HepG2 (cell line): ENCODE results near the gene LAMTOR1. TPM values are rescaled to one million over a fixed set of nuclear protein-coding genes. Genes with fewer than 3 reads are reported as not detected.

ENCODE experiments used
- ATAC-seq: fragments of 200-7000 bp; cut with Tn5 transposase; 3 replicates; pipeline ENCODE4 v1.9.1; 2020; ENCODE audit warnings: mild to moderate bottlenecking, moderate library complexity
- BruUV-seq: library from RNA; stranded (reverse); fragments of 400-500 nt; replicated peaks from 2 replicates; lab custom pipeline; 2021; lab: Mats Ljungman, UMichigan
- CTCF ChIA-PET: fragments of 300-600 bp; formaldehyde crosslinking; extraction: SDS; loops from one replicate; lab custom pipeline; 2021; ENCODE audit warnings: low total read pairs, inconsistent platforms, low intra/inter-chr PET ratio; lab: Yijun Ruan, JAX
- POLR2A ChIA-PET: fragments of 350-600 bp; sonication (Branson Sonifier 250); formaldehyde crosslinking; loops from one replicate; lab custom pipeline; 2020; ENCODE audit warnings: antibody characterized with exemption, inconsistent platforms; lab: Yijun Ruan, JAX
- DNase-seq: peaks from one replicate; pipeline ENCODE4 v3.0.0-alpha.2; 2015; ENCODE audit warnings: low spot score
- FAIRE-seq: peaks from 3 replicates; lab custom pipeline; 2011; peaks lifted over from hg19 to GRCh38; lab: Jason Lieb, UNC
- H2AFZ ChIP-seq: one replicate; pipeline ENCODE4 v1.6.1; 2011; ENCODE audit warnings: low read length, inconsistent platforms
- H3K27ac ChIP-seq: fragments of 300-600 bp; 3 replicates; pipeline ENCODE4 v1.8.0; 2011; ENCODE audit warnings: mixed run types, mild to moderate bottlenecking, mixed read lengths, low read length, inconsistent platforms; ENCODE audit not compliant: insufficient read depth; ENCODE audit errors: extremely low read length
- H3K27me3 ChIP-seq, 2 experiments: fragments of 200-600 bp in 1 of 2; 2 replicates in 1 of 2; 3 replicates in 1 of 2; pipeline versions ENCODE4 v1.6.0 to v1.8.0; 2011; ENCODE audit warnings: low read length in 2 of 2, mild to moderate bottlenecking in 2 of 2, moderate library complexity in 2 of 2, inconsistent platforms in 1 of 2; ENCODE audit not compliant: insufficient read depth in 2 of 2, control insufficient read depth in 1 of 2
- H3K36me3 ChIP-seq, 2 experiments: fragments of 200-600 bp in 1 of 2; replicated peaks in 1 of 2; 2 replicates in 1 of 2; 3 replicates in 1 of 2; pipeline versions ENCODE4 v1.5.1 to v1.8.0; 2011; ENCODE audit warnings: low read length in 2 of 2, inconsistent platforms in 1 of 2; ENCODE audit not compliant: insufficient read depth in 2 of 2, control insufficient read depth in 1 of 2
- H3K4me1 ChIP-seq: 2 replicates; pipeline ENCODE4 v1.5.1; 2012; ENCODE audit warnings: low read length, inconsistent platforms; ENCODE audit not compliant: insufficient read depth
- H3K4me2 ChIP-seq: 2 replicates; pipeline ENCODE4 v1.6.0; 2011; ENCODE audit warnings: low read depth, low read length, inconsistent platforms
- H3K4me3 ChIP-seq, 3 experiments: fragments of 200-600 bp in 1 of 3; sonication (generic), shearing (Covaris generic) in 1 of 3; replicated peaks in 1 of 3; 2 replicates each; pipeline ENCODE4 v1.5.1; 2011 to 2016; ENCODE audit warnings: low read length in 3 of 3, inconsistent platforms in 2 of 3, low read depth in 2 of 3, mild to moderate bottlenecking in 2 of 3, control low read depth in 1 of 3, mixed read lengths in 1 of 3; ENCODE audit not compliant: insufficient read depth in 1 of 3
- H3K79me2 ChIP-seq: one replicate; pipeline ENCODE4 v1.6.1; 2011; ENCODE audit warnings: low read length, inconsistent platforms; ENCODE audit not compliant: insufficient read depth
- H3K9ac ChIP-seq: 2 replicates; pipeline ENCODE4 v1.6.0; 2011; ENCODE audit warnings: mild to moderate bottlenecking, low read depth, low read length, inconsistent platforms; ENCODE audit not compliant: insufficient read depth
- H3K9me3 ChIP-seq: 2 replicates; pipeline ENCODE4 v1.5.1; 2012; ENCODE audit warnings: mild to moderate bottlenecking, low read length
- H4K20me1 ChIP-seq: 2 replicates; pipeline ENCODE4 v1.6.0; 2011; ENCODE audit warnings: inconsistent platforms, mild to moderate bottlenecking, low read length, moderate library complexity; ENCODE audit not compliant: insufficient read depth
- CHD4 ChIP-seq: fragments of 200-600 bp; sonication (generic); IDR thresholded peaks from 2 replicates; pipeline ENCODE4 v1.7.0; 2017; ENCODE audit warnings: mild to moderate bottlenecking, low read length, borderline replicate concordance
- E2F2 ChIP-seq: sonication (generic); formaldehyde crosslinking; IDR thresholded peaks from 2 replicates; pipeline ENCODE4 v1.4.0; 2020; ENCODE audit warnings: missing genetic modification reagents, borderline replicate concordance
- HNRNPL ChIP-seq: fragments of 200-400 bp; formaldehyde crosslinking; IDR thresholded peaks from 2 replicates; pipeline ENCODE4 v1.6.1; 2017; ENCODE audit warnings: mild to moderate bottlenecking, low read depth, low read length
- MAFF ChIP-seq: IDR thresholded peaks from 2 replicates; pipeline ENCODE4 v1.6.1; 2011; ENCODE audit warnings: low read depth, low read length, improper control_type of control experiment
- PRMT3 ChIP-seq: sonication (generic); formaldehyde crosslinking; IDR thresholded peaks from 2 replicates; pipeline ENCODE4 v1.8.1; 2022; ENCODE audit warnings: low read depth, mild to moderate bottlenecking, moderate library complexity, missing genetic modification reagents, borderline replicate concordance
- SIN3B ChIP-seq: fragments of 150-350 bp; IDR thresholded peaks from 2 replicates; pipeline ENCODE4 v1.6.1; 2014; ENCODE audit warnings: low read length
- SIX1 ChIP-seq: sonication (generic); formaldehyde crosslinking; IDR thresholded peaks from 2 replicates; pipeline ENCODE4 v1.4.0; 2020; ENCODE audit warnings: missing genetic modification reagents, borderline replicate concordance
- SPEN ChIP-seq: sonication (generic); formaldehyde crosslinking; IDR thresholded peaks from 2 replicates; pipeline ENCODE4 v1.5.1; 2020; ENCODE audit warnings: low read depth, mild to moderate bottlenecking, missing genetic modification reagents
- SRSF9 ChIP-seq: fragments of 200-400 bp; formaldehyde crosslinking; IDR thresholded peaks from 2 replicates; pipeline ENCODE4 v1.6.1; 2018; ENCODE audit warnings: borderline replicate concordance, mild to moderate bottlenecking, low read depth, low read length; ENCODE audit not compliant: insufficient read depth, poor library complexity, severe bottlenecking
- TCF7 ChIP-seq: sonication (generic); IDR thresholded peaks from 2 replicates; pipeline ENCODE4 v1.6.1; 2016; ENCODE audit warnings: antibody characterized with exemption, low read depth
- THRA ChIP-seq: sonication (generic); formaldehyde crosslinking; IDR thresholded peaks from 2 replicates; pipeline ENCODE4 v1.4.0; 2020; ENCODE audit warnings: missing genetic modification reagents, borderline replicate concordance
- ZNF12 ChIP-seq: sonication (generic); formaldehyde crosslinking; IDR thresholded peaks from 2 replicates; pipeline ENCODE4 v1.5.0; 2020; ENCODE audit warnings: missing genetic modification reagents
- ZNF235 ChIP-seq: sonication (generic); formaldehyde crosslinking; IDR thresholded peaks from 2 replicates; pipeline ENCODE4 v1.8.1; 2023; ENCODE audit warnings: mild to moderate bottlenecking, missing genetic modification reagents, borderline replicate concordance
- ZNF251 ChIP-seq: sonication (generic); formaldehyde crosslinking; IDR thresholded peaks from 2 replicates; pipeline ENCODE4 v1.9.0; 2021; ENCODE audit warnings: mild to moderate bottlenecking, missing genetic modification reagents
- ZNF343 ChIP-seq: sonication (generic); formaldehyde crosslinking; IDR thresholded peaks from 2 replicates; pipeline ENCODE4 v1.4.0; 2020; ENCODE audit warnings: mild to moderate bottlenecking, missing genetic modification reagents
- ZNF879 ChIP-seq: sonication (generic); formaldehyde crosslinking; IDR thresholded peaks from 2 replicates; pipeline ENCODE4 v1.8.1; 2023; ENCODE audit warnings: missing genetic modification reagents
- ZUFSP ChIP-seq: sonication (generic); formaldehyde crosslinking; IDR thresholded peaks from 2 replicates; pipeline ENCODE4 v1.9.0; 2021; ENCODE audit warnings: missing genetic modification reagents, mild to moderate bottlenecking, borderline replicate concordance
- ZZZ3 ChIP-seq: sonication (generic); formaldehyde crosslinking; IDR thresholded peaks from 2 replicates; pipeline ENCODE4 v1.4.0; 2020; ENCODE audit warnings: missing genetic modification reagents, mild to moderate bottlenecking, borderline replicate concordance
- in situ Hi-C: cut with HindIII; loops from 2 replicates; pipeline ENCODE4 v1.10.0; 2017; ENCODE audit warnings: low pct_unique_long_range_greater_than_20kb; ENCODE audit not compliant: extremely low pct_ligation_motif_present
- intact Hi-C: fragments of 100-400 bp; cut with micrococcal nuclease; formaldehyde crosslinking; loops from one replicate; pipeline ENCODE4 v1.10.0; 2022; ENCODE audit not compliant: unreplicated experiment
- polyA plus RNA-seq, 8 experiments: library from polyadenylated mRNA; depleted of rRNA in 3 of 8; stranded (reverse) in 7 of 8; unstranded in 1 of 8; fragments of >200 nt; fragmentation: Illumina TruSeq in 4 of 8; extraction: Trizol in 4 of 8; gene quantifications; 2 replicates each; pipeline versions ENCODE4 v1.2.1 to v1.2.3, GENCODE V29; 2011 to 2016; ENCODE audit warnings: low read depth in 4 of 8, missing spikeins in 1 of 8, mixed read lengths in 1 of 8; ENCODE audit not compliant: insufficient read depth in 1 of 8
- total RNA-seq, 5 experiments: library from RNA; depleted of rRNA; stranded (reverse); fragments of >200 nt; fragmentation: Illumina TruSeq; extraction: Trizol; gene quantifications; 2 replicates each; pipeline ENCODE4 v1.2.3, GENCODE V29; 2016; ENCODE audit warnings: low read depth in 1 of 5

LAMTOR1 gene
- total and polyA plus RNA-seq, 2 of the 13 experiments (the other 11 are each of a cell fraction or from before 2014, with no cell fraction given), result 60.4 to 66.0 TPM

- Histone ChIP-seq H3K4me1 (peaks cover 20% of the 10 kb centered on the region), H3K4me3 (no peak overlapping the region), H3K9me3 (no peaks in the 10 kb centered on the region), H3K36me3 (peaks cover 0 to 26% of the 10 kb centered on the region in 2 experiments; a peak in 2 of 5 replicates), H3K4me2 (no peak overlapping the region), H4K20me1 (no peaks in the 10 kb centered on the region), H3K79me2 (peaks cover 47% of the 10 kb centered on the region), H3K27me3 (no peaks in the 10 kb centered on the region), H3K27ac (no peak overlapping the region), H3K9ac (no peak overlapping the region), H2AFZ (no peak overlapping the region)
- CTCF ChIA-PET, result no interaction called here
- intact Hi-C loops (no loop called here), in situ Hi-C loops (no loop called here)
- BruUV-seq, result no TSS peak
- ATAC-seq (no peak), DNase-seq (no peak), FAIRE-seq (no peak)
- POLR2A ChIA-PET, result interaction anchor here (1.4 kb wide), 2 partner anchors 12 to 27 kb away, joined by 4 read pairs; no protein-coding TSS in a partner anchor
- no peak for TF ChIP-seq ZNF235 (CRISPR knock-in tag)
- TF ChIP-seq ZUFSP, result no peak
- no peak for TF ChIP-seq SIX1
- TF ChIP-seq THRA (CRISPR knock-in tag), result no peak
- TF ChIP-seq SIN3B, result no peak
- no peak for TF ChIP-seq ZNF879 (CRISPR knock-in tag)
- no peak for TF ChIP-seq ZNF343
- no peak for TF ChIP-seq CHD4
- no peak for TF ChIP-seq ZZZ3 (CRISPR knock-in tag)
- TF ChIP-seq TCF7, result no peak
- no peak for TF ChIP-seq ZNF251 (CRISPR knock-in tag)
- no peak for TF ChIP-seq HNRNPL
- no peak for TF ChIP-seq E2F2 (CRISPR knock-in tag)
- no peak for TF ChIP-seq MAFF
- TF ChIP-seq PRMT3 (CRISPR knock-in tag), result no peak
- no peak for TF ChIP-seq ZNF12
- no peak for TF ChIP-seq SRSF9
- TF ChIP-seq SPEN (CRISPR knock-in tag), result no peak
These were observed 35.8 kb downstream of the LAMTOR1 start for GRCh38 chr11:72067266-72067665.
